B cell (primary cell): ENCODE data around the gene COL1A1. TPM values are rescaled to one million over a fixed set of nuclear protein-coding genes. Genes with fewer than 3 reads are reported as not detected.

Experiments
- ATAC-seq: fragments of 200-7000 bp; cut with Tn5 transposase; one replicate; pipeline ENCODE4 v1.10.0; 2021; ENCODE audit warnings: low read depth, mild to moderate bottlenecking, moderate number of reproducible peaks, moderate library complexity
- CTCF ChIA-PET: fragments of 350-600 bp; sonication (Branson Sonifier 250); formaldehyde crosslinking; loops from one replicate; lab custom pipeline; 2021; ENCODE audit warnings: antibody characterized with exemption, inconsistent platforms; lab: Charles Lee
- POLR2A ChIA-PET: fragments of 350-600 bp; sonication (Branson Sonifier 250); formaldehyde crosslinking; loops from one replicate; lab custom pipeline; 2021; ENCODE audit warnings: antibody characterized with exemption; lab: Charles Lee
- DNase-seq: peaks from one replicate; pipeline ENCODE4 v3.0.0; 2013
- H2AFZ ChIP-seq: 2 replicates; pipeline ENCODE4 v1.6.1; 2012; ENCODE audit warnings: mild to moderate bottlenecking, low read depth, low read length; ENCODE audit not compliant: insufficient read depth, poor library complexity, severe bottlenecking
- H3K27ac ChIP-seq, 2 donors: 1 replicate in 1 of 2; 2 replicates in 1 of 2; pipeline ENCODE4 v1.5.1; 2012 to 2013; ENCODE audit warnings: low read length in 2 of 2, mild to moderate bottlenecking in 2 of 2, moderate library complexity in 1 of 2
- H3K27me3 ChIP-seq, 4 experiments: fragments of 200-600 bp in 1 of 4; sonication (generic) in 1 of 4; replicated peaks in 1 of 4; 1 replicate in 2 of 4; 2 replicates in 2 of 4; pipeline versions ENCODE4 v1.6.1 to v1.7.0; 2013 to 2016; ENCODE audit warnings: low read length in 3 of 4, mild to moderate bottlenecking in 2 of 4, mixed read lengths in 1 of 4, moderate library complexity in 1 of 4; ENCODE audit not compliant: insufficient read depth in 4 of 4, control insufficient read depth in 3 of 4; ENCODE audit errors: control extremely low read depth in 1 of 4
- H3K36me3 ChIP-seq, 2 experiments: replicated peaks in 1 of 2; 1 replicate in 1 of 2; 2 replicates in 1 of 2; pipeline versions ENCODE4 v1.6.1 to v1.7.1; 2013; ENCODE audit warnings: low read length in 1 of 2; ENCODE audit not compliant: insufficient read depth in 2 of 2, control insufficient read depth in 1 of 2; ENCODE audit errors: control extremely low read depth in 1 of 2, extremely low read depth in 1 of 2
- H3K4me1 ChIP-seq, 2 donors: fragments of 200-600 bp in 1 of 2; sonication (generic) in 1 of 2; 1 replicate in 1 of 2; 2 replicates in 1 of 2; pipeline versions ENCODE4 v1.5.1 to v1.6.1; 2013 to 2017; ENCODE audit warnings: low read length in 2 of 2; ENCODE audit not compliant: control insufficient read depth in 2 of 2, insufficient read depth in 2 of 2
- H3K4me2 ChIP-seq: replicated peaks from 2 replicates; pipeline ENCODE3; 2012; ENCODE audit warnings: mild to moderate bottlenecking, low read depth, low read length; ENCODE audit not compliant: poor library complexity, severe bottlenecking
- H3K4me3 ChIP-seq, 5 experiments: fragments of 200-600 bp in 1 of 5; sonication (generic) in 1 of 5; 1 replicate in 3 of 5; 2 replicates in 2 of 5; pipeline versions ENCODE4 v1.5.1 to v1.7.0; 2011 to 2016; ENCODE audit warnings: low read length in 4 of 5, mild to moderate bottlenecking in 4 of 5, low read depth in 2 of 5, control low read depth in 1 of 5, moderate library complexity in 1 of 5; ENCODE audit not compliant: insufficient read depth in 1 of 5; ENCODE audit errors: control extremely low read depth in 1 of 5, extremely low read depth in 1 of 5
- H3K79me2 ChIP-seq: fragments of 200-600 bp; sonication (generic); one replicate; pipeline ENCODE4 v1.6.0; 2016; ENCODE audit warnings: low read length; ENCODE audit not compliant: control insufficient read depth, insufficient read depth
- H3K9ac ChIP-seq: fragments of 200-600 bp; sonication (generic); 2 replicates; pipeline ENCODE4 v1.6.1; 2017; ENCODE audit warnings: mild to moderate bottlenecking, low read length, moderate library complexity
- H3K9me3 ChIP-seq, 3 donors: one replicate each; pipeline versions ENCODE4 v1.6.1 to v1.7.1; 2013; ENCODE audit warnings: low read length in 2 of 3; ENCODE audit not compliant: control insufficient read depth in 2 of 3, insufficient read depth in 1 of 3; ENCODE audit errors: control extremely low read depth in 1 of 3
- H4K20me1 ChIP-seq: 2 replicates; pipeline ENCODE4 v1.6.0; 2012; ENCODE audit warnings: mild to moderate bottlenecking, low read length; ENCODE audit not compliant: insufficient read depth, control insufficient read depth, poor library complexity, severe bottlenecking
- H3K27ac Mint-ChIP-seq: one replicate; pipeline ENCODE4 v1.8.0; 2021; ENCODE audit warnings: mixed read lengths
- H3K27me3 Mint-ChIP-seq: one replicate; pipeline ENCODE4 v1.8.0; 2021; ENCODE audit warnings: mixed read lengths
- H3K4me1 Mint-ChIP-seq: one replicate; pipeline ENCODE4 v1.8.0; 2021; ENCODE audit warnings: mixed read lengths
- H3K4me3 Mint-ChIP-seq: one replicate; pipeline ENCODE4 v1.8.0; 2021; ENCODE audit warnings: mixed read lengths
- H3K9me3 Mint-ChIP-seq: one replicate; pipeline ENCODE4 v1.8.0; 2022; ENCODE audit warnings: mixed read lengths; ENCODE audit not compliant: insufficient read depth
- EZH2 ChIP-seq: IDR thresholded peaks from 2 replicates; pipeline ENCODE4 v1.6.1; 2012; ENCODE audit warnings: borderline replicate concordance, low read depth, mild to moderate bottlenecking, moderate library complexity, low read length; ENCODE audit not compliant: insufficient read depth, poor library complexity, severe bottlenecking
- WGBS: methylation state at CpG from one replicate; pipeline ENCODE4 v1.1.5; 2013; ENCODE audit warnings: missing lambda C conversion rate; ENCODE audit not compliant: insufficient coverage; 5-methylcytosine and 5-hydroxymethylcytosine counted together
- intact Hi-C: fragments of 100-400 bp; cut with micrococcal nuclease; formaldehyde crosslinking; loops from one replicate; pipeline ENCODE4 v1.10.0; 2022
- polyA plus RNA-seq: library from polyadenylated mRNA; depleted of rRNA; stranded (reverse); fragments of >200 nt; gene quantifications from 2 replicates; pipeline ENCODE4 v1.2.3, GENCODE V29; 2012
- total RNA-seq, 2 donors: library from RNA; stranded (reverse); fragments of 120-200 nt in 1 of 2; gene quantifications; 1 replicate in 1 of 2; 2 replicates in 1 of 2; pipeline versions ENCODE4 v1.2.3 to v1.2.4, GENCODE V29; 2013 to 2022
- TF ChIP-seq, protein P1 (sequence below): fragments of 200-600 bp; IDR thresholded peaks from one replicate; pipeline ENCODE4 v1.8.0; 2022; ENCODE audit warnings: antibody characterized with exemption, mild to moderate bottlenecking

Gene COL1A1
- total and polyA plus RNA-seq, 2 donors (not counting 1 experiment from before 2014, with no cell fraction given) = 0.66 to 9.1 TPM

DNA sequence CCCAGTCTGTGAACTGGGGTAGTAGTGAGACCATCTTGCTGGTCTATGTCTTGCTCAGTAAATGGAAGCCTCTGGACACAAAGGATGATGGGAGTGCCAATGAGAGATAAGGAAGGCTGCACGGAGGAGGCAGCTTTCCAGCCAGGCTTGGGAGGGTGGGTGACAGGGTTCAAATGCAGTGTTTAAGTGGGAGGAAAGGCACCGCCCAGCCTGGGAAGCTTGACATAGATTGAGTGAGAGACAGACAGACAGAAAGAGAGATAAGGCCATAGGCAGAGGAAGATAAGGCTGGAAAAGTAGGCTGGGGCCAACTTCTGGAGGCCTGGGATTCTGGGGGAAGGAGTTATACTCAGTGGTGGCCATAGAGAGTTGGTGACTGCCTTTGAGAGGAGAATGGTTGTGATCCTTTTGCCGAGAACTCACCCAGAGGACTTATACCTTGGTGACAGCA, 7.2 kb upstream of the COL1A1 start:
- peaks cover 12% of the 10 kb centered on the region for H3K4me1 Mint-ChIP-seq
- no peaks in the 10 kb centered on the region for H4K20me1 ChIP-seq
- intact Hi-C loops = no loop called here
- no peak for DNase-seq
- H3K9me3 ChIP-seq = peaks cover 0 to 3% (median 0%) of the 10 kb centered on the region in 3 donors
- peaks cover 62% of the 10 kb centered on the region for H3K27me3 Mint-ChIP-seq
- no peak overlapping the region for H3K4me3 Mint-ChIP-seq
- H3K4me1 ChIP-seq = peaks cover 8% of the 10 kb centered on the region in 2 donors
- no peak overlapping the region for H3K27ac Mint-ChIP-seq
- ChIA-PET POLR2A (no interaction called here), CTCF (interaction anchor here (1.0 kb wide), 2 partner anchors 9 kb away, joined by 3 to 7 read pairs; no protein-coding TSS in a partner anchor)
- no peak overlapping the region for H3K4me3 ChIP-seq
- no peaks in the 10 kb centered on the region for H3K79me2 ChIP-seq
- no peaks in the 10 kb centered on the region for H3K9me3 Mint-ChIP-seq
- H3K36me3 ChIP-seq = no peaks in the 10 kb centered on the region
- WGBS = 92% methylated on average over 3 of the region's 3 CpGs
- TF ChIP-seq, protein P1, sequence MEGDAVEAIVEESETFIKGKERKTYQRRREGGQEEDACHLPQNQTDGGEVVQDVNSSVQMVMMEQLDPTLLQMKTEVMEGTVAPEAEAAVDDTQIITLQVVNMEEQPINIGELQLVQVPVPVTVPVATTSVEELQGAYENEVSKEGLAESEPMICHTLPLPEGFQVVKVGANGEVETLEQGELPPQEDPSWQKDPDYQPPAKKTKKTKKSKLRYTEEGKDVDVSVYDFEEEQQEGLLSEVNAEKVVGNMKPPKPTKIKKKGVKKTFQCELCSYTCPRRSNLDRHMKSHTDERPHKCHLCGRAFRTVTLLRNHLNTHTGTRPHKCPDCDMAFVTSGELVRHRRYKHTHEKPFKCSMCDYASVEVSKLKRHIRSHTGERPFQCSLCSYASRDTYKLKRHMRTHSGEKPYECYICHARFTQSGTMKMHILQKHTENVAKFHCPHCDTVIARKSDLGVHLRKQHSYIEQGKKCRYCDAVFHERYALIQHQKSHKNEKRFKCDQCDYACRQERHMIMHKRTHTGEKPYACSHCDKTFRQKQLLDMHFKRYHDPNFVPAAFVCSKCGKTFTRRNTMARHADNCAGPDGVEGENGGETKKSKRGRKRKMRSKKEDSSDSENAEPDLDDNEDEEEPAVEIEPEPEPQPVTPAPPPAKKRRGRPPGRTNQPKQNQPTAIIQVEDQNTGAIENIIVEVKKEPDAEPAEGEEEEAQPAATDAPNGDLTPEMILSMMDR = no peak
- no peak for TF ChIP-seq EZH2
- ATAC-seq = no peak
- H3K9ac ChIP-seq = no peak overlapping the region
- H3K27ac ChIP-seq = no peak overlapping the region
- H3K4me2 ChIP-seq = no peak overlapping the region
- no peak overlapping the region for H2AFZ ChIP-seq
- peaks cover 0 to 32% (median 7%) of the 10 kb centered on the region in 4 experiments for H3K27me3 ChIP-seq

DNA sequence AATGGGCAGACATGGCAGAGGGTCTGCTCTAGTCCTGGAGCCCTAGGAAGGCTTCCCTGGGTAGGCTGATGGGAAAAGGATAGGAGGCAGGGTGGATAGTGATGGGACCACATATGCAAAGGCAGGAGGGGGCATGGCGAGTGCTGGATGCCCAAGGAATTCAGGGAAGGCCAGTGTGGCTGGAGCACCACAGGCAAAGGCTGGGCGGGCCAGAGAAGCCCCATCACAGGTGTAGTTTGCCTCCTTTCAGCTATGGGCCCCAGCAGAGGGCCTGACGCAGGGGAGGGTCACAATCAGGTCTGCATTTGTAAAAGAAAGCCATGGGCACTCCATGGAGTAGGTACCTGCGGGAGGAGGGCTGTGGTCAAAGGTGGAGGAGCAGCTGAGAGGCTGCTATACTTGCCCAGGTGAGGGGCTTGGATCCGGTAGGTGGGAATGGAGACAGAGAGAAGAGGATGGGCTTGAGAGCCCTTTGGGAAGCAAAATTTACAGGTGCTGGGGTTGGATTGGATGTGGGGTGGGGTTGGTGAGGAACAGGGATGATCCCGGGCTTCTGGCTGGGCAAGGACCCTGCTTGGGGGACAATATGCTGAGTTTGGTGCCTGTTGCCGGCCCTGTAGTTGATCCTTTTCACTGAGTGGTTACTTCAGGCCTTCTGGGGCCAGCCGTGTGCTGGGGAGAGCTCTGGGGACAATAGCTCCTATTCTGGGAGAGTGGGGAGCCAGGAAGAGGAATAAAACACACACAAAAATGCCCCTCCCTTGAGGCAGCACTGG, 6.5 kb upstream of the COL1A1 start:
- no peaks in the 10 kb centered on the region for H3K36me3 ChIP-seq
- H3K4me3 ChIP-seq = no peak overlapping the region
- peaks cover 4 to 5% of the 10 kb centered on the region in 2 donors for H3K4me1 ChIP-seq
- Mint-ChIP-seq H3K4me1 (peaks cover 9% of the 10 kb centered on the region), H3K27me3 (peaks cover 64% of the 10 kb centered on the region), H3K4me3 (no peak overlapping the region), H3K27ac (no peak overlapping the region), H3K9me3 (no peaks in the 10 kb centered on the region)
- no peak overlapping the region for H3K9ac ChIP-seq
- intact Hi-C loops = no loop called here
- H3K4me2 ChIP-seq = no peak overlapping the region
- peaks cover 0 to 38% (median 7%) of the 10 kb centered on the region in 4 experiments for H3K27me3 ChIP-seq
- ATAC-seq = no peak
- CTCF ChIA-PET = interaction anchor here (1.0 kb wide), 1 partner anchor 8 kb away, joined by 3 read pairs; no protein-coding TSS in a partner anchor
- H3K79me2 ChIP-seq = no peaks in the 10 kb centered on the region
- no peak overlapping the region for H2AFZ ChIP-seq
- TF ChIP-seq, protein P1 = no peak
- TF ChIP-seq EZH2 = no peak
- H4K20me1 ChIP-seq = no peaks in the 10 kb centered on the region
- POLR2A ChIA-PET = no interaction called here
- 93% methylated on average over 7 of the region's 8 CpGs for WGBS
- no peak for DNase-seq
- H3K9me3 ChIP-seq = peaks cover 0 to 3% (median 0%) of the 10 kb centered on the region in 3 donors
- H3K27ac ChIP-seq = no peak overlapping the region
